ENCODE measurements around the gene CNGB1.

DNA sequence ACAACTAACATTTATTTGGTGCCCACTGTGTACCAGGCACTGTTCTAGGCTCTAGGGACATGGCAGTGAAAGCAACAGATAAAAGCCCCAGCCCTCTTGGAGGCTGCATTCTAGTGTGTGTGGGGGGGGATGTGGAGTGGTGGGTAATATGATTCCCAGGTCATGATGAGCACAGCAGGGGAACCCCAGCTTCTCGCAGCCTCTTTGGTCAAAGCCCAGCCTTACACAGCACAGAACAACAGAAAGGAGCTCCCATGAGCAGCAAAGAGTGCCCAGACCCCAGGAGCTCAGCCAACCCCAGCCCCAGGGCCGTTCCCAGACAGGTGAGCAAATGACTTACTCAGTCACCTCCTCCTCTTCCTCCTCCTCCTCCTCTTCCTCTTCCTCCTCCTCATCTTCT, 21.9 kb downstream of the CNGB1 start:
- TF ChIP-seq, protein P1, sequence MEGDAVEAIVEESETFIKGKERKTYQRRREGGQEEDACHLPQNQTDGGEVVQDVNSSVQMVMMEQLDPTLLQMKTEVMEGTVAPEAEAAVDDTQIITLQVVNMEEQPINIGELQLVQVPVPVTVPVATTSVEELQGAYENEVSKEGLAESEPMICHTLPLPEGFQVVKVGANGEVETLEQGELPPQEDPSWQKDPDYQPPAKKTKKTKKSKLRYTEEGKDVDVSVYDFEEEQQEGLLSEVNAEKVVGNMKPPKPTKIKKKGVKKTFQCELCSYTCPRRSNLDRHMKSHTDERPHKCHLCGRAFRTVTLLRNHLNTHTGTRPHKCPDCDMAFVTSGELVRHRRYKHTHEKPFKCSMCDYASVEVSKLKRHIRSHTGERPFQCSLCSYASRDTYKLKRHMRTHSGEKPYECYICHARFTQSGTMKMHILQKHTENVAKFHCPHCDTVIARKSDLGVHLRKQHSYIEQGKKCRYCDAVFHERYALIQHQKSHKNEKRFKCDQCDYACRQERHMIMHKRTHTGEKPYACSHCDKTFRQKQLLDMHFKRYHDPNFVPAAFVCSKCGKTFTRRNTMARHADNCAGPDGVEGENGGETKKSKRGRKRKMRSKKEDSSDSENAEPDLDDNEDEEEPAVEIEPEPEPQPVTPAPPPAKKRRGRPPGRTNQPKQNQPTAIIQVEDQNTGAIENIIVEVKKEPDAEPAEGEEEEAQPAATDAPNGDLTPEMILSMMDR (conservative IDR thresholded peaks at IDR 0.05; ENCODE audit: low read depth, low read length), result no peak
- TF ChIP-seq EZH2 (IDR thresholded peaks at IDR 0.05; ENCODE audit: low read length, unreplicated experiment), result no peak
- TF ChIP-seq EZH2phosphoT487 (IDR thresholded peaks at IDR 0.05; ENCODE audit: borderline replicate concordance, low read length), result no peak

All from PC-3 (cell line).